ENCODE results near the gene CISH.

- TF ChIP-seq EZH2phosphoT487 (IDR thresholded peaks at IDR 0.05; ENCODE audit: borderline replicate concordance, low read length) (no peak; the same call in 1 of the 2 replicates), CTCF (IDR thresholded peaks at IDR 0.05; ENCODE audit: low read depth, low read length, poor library complexity, severe bottlenecking) (no peak)
Measured at GRCh38 chr3:50567386-50568167, 44.0 kb downstream of the CISH start, which contains the start of gene C3orf18.

All from DOHH2 (cell line).